Gastroesophageal sphincter (tissue), 4 donors: ENCODE data around the gene TATDN2. TPM values are rescaled to one million over a fixed set of nuclear protein-coding genes. Genes with fewer than 3 reads are reported as not detected.
A peak's percentile ranks its signal among the peaks of the same experiment; 100 is the strongest.
"Not testable (repeated sequence)": the region's sequence is repeated elsewhere in the genome, so short reads cannot be mapped to it uniquely, and the experiment has no call there.

ENCODE experiments used
- ATAC-seq: fragments of 150-250 bp; one replicate; pipeline ENCODE4 v1.9.1; 2016; ENCODE audit warnings: mild to moderate bottlenecking, moderate library complexity
- H3K27ac ChIP-seq, 4 donors: fragments of 200-600 bp; sonication (generic) in 3 of 4; 1 replicate in 3 of 4; 2 replicates in 1 of 4; pipeline ENCODE4 v1.5.1; 2016 to 2019
- H3K27me3 ChIP-seq: fragments of 200-600 bp; sonication (generic); one replicate; pipeline ENCODE4 v1.5.1; 2019
- H3K36me3 ChIP-seq, 2 donors: fragments of 200-600 bp; sonication (generic); one replicate each; pipeline ENCODE4 v1.5.1; 2019; ENCODE audit warnings: control low read depth in 1 of 2
- H3K4me1 ChIP-seq, 3 donors: fragments of 200-600 bp; sonication (generic); 1 replicate in 2 of 3; 2 replicates in 1 of 3; pipeline ENCODE4 v1.5.1; 2016 to 2019; ENCODE audit warnings: control low read depth in 2 of 3
- H3K4me3 ChIP-seq, 2 donors: fragments of 200-600 bp; sonication (generic); one replicate each; pipeline ENCODE4 v1.5.1; 2019; ENCODE audit warnings: mild to moderate bottlenecking in 1 of 2, moderate library complexity in 1 of 2
- H3K9me3 ChIP-seq, 3 donors: fragments of 200-600 bp; sonication (generic); one replicate each; pipeline ENCODE4 v1.5.1; 2017 to 2019; ENCODE audit warnings: control low read depth in 2 of 3
- CTCF ChIP-seq, 4 experiments: fragments of 200-600 bp in 2 of 4; fragments of 450-650 bp in 2 of 4; sonication (generic) in 1 of 4; IDR thresholded peaks; one replicate each; pipeline ENCODE4 v1.5.1; 2017 to 2019; ENCODE audit warnings: antibody characterized with exemption in 4 of 4, mild to moderate bottlenecking in 2 of 4, moderate library complexity in 2 of 4
- EP300 ChIP-seq: sonication (generic); formaldehyde crosslinking; IDR thresholded peaks from one replicate; pipeline ENCODE4 v1.6.1; 2017; ENCODE audit warnings: antibody characterized with exemption, mild to moderate bottlenecking
- POLR2A ChIP-seq, 2 donors: fragments of 450-650 bp; IDR thresholded peaks; one replicate each; pipeline ENCODE4 v1.6.1; 2017; ENCODE audit warnings: antibody characterized with exemption in 2 of 2, mild to moderate bottlenecking in 2 of 2, moderate library complexity in 1 of 2
- POLR2AphosphoS5 ChIP-seq: sonication (generic); formaldehyde crosslinking; IDR thresholded peaks from one replicate; pipeline ENCODE4 v1.6.1; 2017; ENCODE audit warnings: antibody characterized with exemption
- WGBS, 2 donors: methylation state at CpG; one replicate each; pipeline ENCODE4 v1.1.5; 2018; ENCODE audit warnings: low coverage in 1 of 2; 5-methylcytosine and 5-hydroxymethylcytosine counted together
- total RNA-seq, 4 donors: library from RNA; depleted of rRNA; stranded (reverse); fragments of >200 nt; gene quantifications; one replicate each; pipeline ENCODE4 v1.1.0, GENCODE V29; 2016

TATDN2 gene
- total RNA-seq, 4 donors from 2014 or later, result 10.0 to 28.4 (median 22.6) TPM

- Histone ChIP-seq H3K4me1 (peaks cover 0 to 12% (median 0%) of the 10 kb centered on the region in 3 donors), H3K36me3 (peaks cover 0 to 64% of the 10 kb centered on the region in 2 donors), H3K27me3 (no peaks in the 10 kb centered on the region), H3K27ac (no peak overlapping the region), H3K9me3 (no peaks in the 10 kb centered on the region), H3K4me3 (no peak overlapping the region)
- TF ChIP-seq POLR2A (IDR thresholded peaks at IDR 0.05), result no peak
- no peak for TF ChIP-seq CTCF (IDR thresholded peaks at IDR 0.05)
- TF ChIP-seq POLR2AphosphoS5, result no peak
- no peak for TF ChIP-seq EP300
- ATAC-seq, result no peak
- WGBS, 2 donors, result 83 to 93% methylated on average over 4 to 5 of the region's 6 CpGs
These were observed 12.0 kb downstream of the TATDN2 start for GRCh38 chr3:10260211-10260701.

GRCh38 chr3:10262027-10262426 is 13.8 kb downstream of the TATDN2 start:
- no peaks in the 10 kb centered on the region for H3K9me3 ChIP-seq
- peaks cover 0 to 20% (median 0%) of the 10 kb centered on the region in 3 donors for H3K4me1 ChIP-seq
- ATAC-seq, result no peak
- no peak overlapping the region for H3K4me3 ChIP-seq
- peaks cover 0 to 59% of the 10 kb centered on the region in 2 donors for H3K36me3 ChIP-seq
- H3K27ac ChIP-seq, result no peak overlapping the region
- 38 to 56% methylated on average over 4 of the region's 4 CpGs for WGBS, 2 donors
- TF ChIP-seq CTCF (IDR thresholded peaks at IDR 0.05) (no peak), POLR2AphosphoS5 (no peak), EP300 (no peak), POLR2A (IDR thresholded peaks at IDR 0.05) (no peak)
- no peaks in the 10 kb centered on the region for H3K27me3 ChIP-seq

- Histone ChIP-seq H3K4me1 (peaks cover 0 to 37% (median 0%) of the 10 kb centered on the region in 3 donors), H3K4me3 (no peak overlapping the region), H3K27ac (peak overlapping the region in 3 of 4 donors; percentile 23 to 46 (median 34)), H3K27me3 (no peaks in the 10 kb centered on the region), H3K36me3 (peaks cover 0 to 63% of the 10 kb centered on the region in 2 donors), H3K9me3 (no peaks in the 10 kb centered on the region)
- 34 to 37% methylated on average over 10 of the region's 12 CpGs for WGBS, 2 donors
- ATAC-seq, result peak; percentile 57
- TF ChIP-seq POLR2AphosphoS5 (no peak), POLR2A (IDR thresholded peaks at IDR 0.05) (no peak), CTCF (IDR thresholded peaks at IDR 0.05) (peak in 3 of 4 experiments; percentile 44 to 56 (median 55))
These were observed 15.5 kb downstream of the TATDN2 start for GRCh38 chr3:10263646-10264363.

- Histone ChIP-seq H3K27me3 (no peaks in the 10 kb centered on the region), H3K4me3 (no peak overlapping the region), H3K9me3 (no peaks in the 10 kb centered on the region), H3K27ac (no peak overlapping the region), H3K36me3 (peaks cover 0 to 63% of the 10 kb centered on the region in 2 donors), H3K4me1 (peaks cover 0 to 37% (median 0%) of the 10 kb centered on the region in 3 donors)
- TF ChIP-seq CTCF (IDR thresholded peaks at IDR 0.05), result no peak
- no peak for TF ChIP-seq EP300
- no peak for TF ChIP-seq POLR2A (IDR thresholded peaks at IDR 0.05)
- TF ChIP-seq POLR2AphosphoS5, result no peak
- 100% methylated on average over 2 of the region's 2 CpGs for WGBS, 2 donors
- no peak for ATAC-seq
These were observed 17.6 kb downstream of the TATDN2 start for GRCh38 chr3:10265833-10266232.

- not testable (repeated sequence) for ATAC-seq, H3K9me3 ChIP-seq, H3K27ac ChIP-seq, H3K4me3 ChIP-seq, H3K27me3 ChIP-seq
- H3K4me1 ChIP-seq, result peaks cover 0 to 37% (median 0%) of the 10 kb centered on the region in 3 donors
- peaks cover 0 to 63% of the 10 kb centered on the region in 2 donors for H3K36me3 ChIP-seq
- WGBS, 2 donors, result 70 to 83% methylated on average over 2 to 4 of the region's 7 CpGs
These were observed 18.7 kb downstream of the TATDN2 start for GRCh38 chr3:10266936-10267335.
